Stomach (tissue), 9 donors: ENCODE data around the gene ATCAY. TPM values are rescaled to one million over a fixed set of nuclear protein-coding genes. Genes with fewer than 3 reads are reported as not detected.

Experiments
- DNase-seq, 2 donors: peaks; one replicate each; pipeline versions ENCODE4 v3.0.0 to v3.0.0-alpha.2; 2013 to 2019
- H3K27ac ChIP-seq, 5 donors: fragments of 200-600 bp in 4 of 5; sonication (generic) in 4 of 5; one replicate each; pipeline ENCODE4 v1.5.1; 2013 to 2019; ENCODE audit warnings: mild to moderate bottlenecking in 1 of 5, moderate library complexity in 1 of 5
- H3K27me3 ChIP-seq, 3 donors: fragments of 200-600 bp; sonication (generic); one replicate each; pipeline ENCODE4 v1.5.1; 2017 to 2019; ENCODE audit warnings: mixed run types in 1 of 3
- H3K36me3 ChIP-seq, 4 donors: fragments of 200-600 bp; sonication (generic); 1 replicate in 3 of 4; 2 replicates in 1 of 4; pipeline ENCODE4 v1.5.1; 2016 to 2019
- H3K4me1 ChIP-seq, 4 donors: fragments of 200-600 bp; sonication (generic); one replicate each; pipeline ENCODE4 v1.5.1; 2016 to 2019
- H3K4me3 ChIP-seq, 4 donors: fragments of 200-600 bp; sonication (generic) in 3 of 4; one replicate each; pipeline ENCODE4 v1.5.1; 2016 to 2019; ENCODE audit warnings: mild to moderate bottlenecking in 1 of 4
- H3K9me3 ChIP-seq, 4 donors: fragments of 200-600 bp; sonication (generic); one replicate each; pipeline ENCODE4 v1.5.1; 2016 to 2019
- CTCF ChIP-seq, 7 experiments: fragments of 450-650 bp in 4 of 7; fragments of 200-600 bp in 3 of 7; sonication (generic) in 3 of 7; IDR thresholded peaks; one replicate each; pipeline ENCODE4 v1.5.1; 2016 to 2019; ENCODE audit warnings: antibody characterized with exemption in 7 of 7, control low read depth in 2 of 7, mild to moderate bottlenecking in 1 of 7
- EP300 ChIP-seq: sonication (generic); formaldehyde crosslinking; IDR thresholded peaks from one replicate; pipeline ENCODE4 v1.6.1; 2017; ENCODE audit warnings: antibody characterized with exemption
- POLR2A ChIP-seq, 4 donors: fragments of 450-650 bp; IDR thresholded peaks; one replicate each; pipeline ENCODE4 v1.6.1; 2016; ENCODE audit warnings: antibody characterized with exemption in 4 of 4, control low read depth in 2 of 4, mild to moderate bottlenecking in 1 of 4, moderate library complexity in 1 of 4
- POLR2AphosphoS5 ChIP-seq, 3 donors: sonication (generic); formaldehyde crosslinking; IDR thresholded peaks; one replicate each; pipeline ENCODE4 v1.6.1; 2016; ENCODE audit warnings: antibody characterized with exemption in 3 of 3
- WGBS, 5 donors: extraction: QIAGEN DNeasy Blood & Tissue Kit in 3 of 5; methylation state at CpG; one replicate each; pipeline versions ENCODE4 v1.1.5 to v1.1.7; 2013 to 2018; 5-methylcytosine and 5-hydroxymethylcytosine counted together
- intact Hi-C: fragments of 100-400 bp; cut with DNase I; formaldehyde crosslinking; loops from one replicate; pipeline ENCODE4 v1.15.1; 2023; ENCODE audit warnings: low total_unique reads
- polyA plus RNA-seq, 3 donors: library from polyadenylated mRNA; stranded (reverse); fragments of 200-250 nt; gene quantifications; one replicate each; pipeline ENCODE4 v1.2.3, GENCODE V29; 2013
- total RNA-seq, 5 donors: library from RNA; depleted of rRNA; stranded (reverse); fragments of >200 nt; gene quantifications; one replicate each; pipeline versions ENCODE4 v1.1.0 to v1.2.3, GENCODE V29; 2014 to 2016
- donor health status: healthy with polysubstance abuse.
- donor health status: Bipolar disorder and iron deficiency.
- donor health status: healthy.

Gene ATCAY
- total and polyA plus RNA-seq, 8 donors: 0.25 to 0.92 (median 0.81) TPM; not detected in 4

GRCh38 chr19:3834349-3835054, 46.0 kb upstream of the ATCAY start:
- no peaks in the 10 kb centered on the region for H3K9me3 ChIP-seq
- H3K36me3 ChIP-seq: no peaks in the 10 kb centered on the region
- WGBS, 5 donors: 79 to 88% (median 86%) methylated on average over 19 to 35 of the region's 35 CpGs
- H3K27ac ChIP-seq: no peak overlapping the region
- H3K4me1 ChIP-seq: no peaks in the 10 kb centered on the region
- no peak for DNase-seq
- H3K4me3 ChIP-seq: no peak overlapping the region
- intact Hi-C loops: no loop called here
- TF ChIP-seq POLR2A (IDR thresholded peaks at IDR 0.05): no peak
- TF ChIP-seq EP300: no peak
- no peak for TF ChIP-seq CTCF (IDR thresholded peaks at IDR 0.05)
- TF ChIP-seq POLR2AphosphoS5 (IDR thresholded peaks at IDR 0.05): no peak
- H3K27me3 ChIP-seq: peaks cover 0 to 59% (median 4%) of the 10 kb centered on the region in 3 donors

DNA sequence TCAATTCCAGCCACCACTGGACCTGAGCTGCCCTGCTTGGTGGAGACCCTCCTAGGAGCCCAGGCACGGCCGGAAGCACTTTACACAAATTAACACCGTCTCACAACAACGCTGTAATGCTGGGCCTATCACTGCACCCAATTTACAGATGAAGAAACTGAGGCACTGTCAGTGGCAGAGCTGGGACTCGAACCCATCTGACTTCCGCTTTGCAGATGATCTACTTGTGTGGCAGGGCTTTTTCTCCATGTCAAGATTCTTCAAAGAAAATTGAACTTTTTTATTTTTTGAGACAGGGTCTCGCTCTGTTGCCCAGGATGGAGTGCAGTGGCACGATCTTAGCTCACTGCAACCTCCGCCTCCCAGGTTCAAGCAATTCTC, 45.4 kb upstream of the ATCAY start:
- no peaks in the 10 kb centered on the region for H3K36me3 ChIP-seq
- no peaks in the 10 kb centered on the region for H3K9me3 ChIP-seq
- no peaks in the 10 kb centered on the region for H3K4me1 ChIP-seq
- 73 to 94% (median 91%) methylated on average over 7 to 9 of the region's 9 CpGs for WGBS, 5 donors
- H3K27me3 ChIP-seq: peaks cover 0 to 54% (median 4%) of the 10 kb centered on the region in 3 donors
- TF ChIP-seq CTCF (IDR thresholded peaks at IDR 0.05) (no peak), EP300 (no peak), POLR2A (IDR thresholded peaks at IDR 0.05) (no peak), POLR2AphosphoS5 (IDR thresholded peaks at IDR 0.05) (no peak)
- intact Hi-C loops: no loop called here
- H3K4me3 ChIP-seq: no peak overlapping the region
- H3K27ac ChIP-seq: no peak overlapping the region
- no peak for DNase-seq

GRCh38 chr19:3836887-3837286, 43.6 kb upstream of the ATCAY start:
- TF ChIP-seq POLR2AphosphoS5 (IDR thresholded peaks at IDR 0.05) (no peak), EP300 (no peak), POLR2A (IDR thresholded peaks at IDR 0.05) (no peak), CTCF (IDR thresholded peaks at IDR 0.05) (no peak)
- intact Hi-C loops: no loop called here
- Histone ChIP-seq H3K4me3 (no peak overlapping the region), H3K36me3 (no peaks in the 10 kb centered on the region), H3K4me1 (no peaks in the 10 kb centered on the region), H3K27me3 (peaks cover 0 to 42% (median 0%) of the 10 kb centered on the region in 3 donors), H3K9me3 (no peaks in the 10 kb centered on the region), H3K27ac (no peak overlapping the region)
- no peak for DNase-seq
- WGBS, 5 donors: 83 to 94% (median 92%) methylated on average over 6 of the region's 6 CpGs

GRCh38 chr19:3837332-3837731, 43.2 kb upstream of the ATCAY start:
- no peaks in the 10 kb centered on the region for H3K4me1 ChIP-seq
- H3K27ac ChIP-seq: no peak overlapping the region
- H3K27me3 ChIP-seq: peaks cover 0 to 37% (median 0%) of the 10 kb centered on the region in 3 donors
- H3K4me3 ChIP-seq: no peak overlapping the region
- DNase-seq: no peak
- TF ChIP-seq POLR2AphosphoS5 (IDR thresholded peaks at IDR 0.05) (no peak), EP300 (no peak), CTCF (IDR thresholded peaks at IDR 0.05) (no peak), POLR2A (IDR thresholded peaks at IDR 0.05) (no peak)
- WGBS, 5 donors: 92 to 98% (median 97%) methylated on average over 13 to 17 of the region's 17 CpGs
- intact Hi-C loops: no loop called here
- no peaks in the 10 kb centered on the region for H3K9me3 ChIP-seq
- no peaks in the 10 kb centered on the region for H3K36me3 ChIP-seq
